GM19023 (cell line): Measurements from ENCODE around the gene PCDH10.
"Not testable (repeated sequence)": the region's sequence is repeated elsewhere in the genome, so short reads cannot be mapped to it uniquely, and the experiment has no call there.

Experiments
- ATAC-seq: cut with Tn5 transposase; IDR thresholded peaks from one replicate; pipeline ENCODE4 v1.9.1; 2021; ENCODE audit warnings: mild to moderate bottlenecking, moderate library complexity; ENCODE audit not compliant: unreplicated experiment

Gene PCDH10

DNA sequence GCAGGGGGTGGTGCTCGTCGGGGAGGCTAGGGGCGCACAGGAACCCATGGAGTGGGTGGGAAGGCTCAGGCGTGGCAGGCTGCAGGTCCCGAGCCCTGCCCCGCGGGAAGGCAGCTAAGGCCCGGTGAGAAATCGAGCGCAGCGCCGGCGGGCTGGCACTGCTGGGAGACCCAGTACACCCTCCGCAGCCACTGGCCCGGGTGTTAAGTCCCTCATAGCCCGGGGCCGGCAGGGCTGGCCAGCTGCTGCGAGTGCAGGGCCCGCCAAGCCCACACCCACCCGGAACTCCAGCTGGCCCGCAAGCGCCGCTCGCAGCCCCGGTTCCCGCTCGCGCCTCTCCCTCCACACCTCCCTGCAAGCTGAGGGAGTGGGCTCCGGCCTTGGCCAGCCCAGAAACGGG, 91.4 kb downstream of the PCDH10 start:
- ATAC-seq: not testable (repeated sequence)
